Loucy (cell line): ENCODE results near the gene PER2.

ENCODE experiments used
- H2AFZ ChIP-seq: fragments of 200-600 bp; sonication (generic); 2 replicates; pipeline ENCODE4 v1.6.0; 2016; ENCODE audit warnings: antibody characterized with exemption, mild to moderate bottlenecking, low read length, moderate library complexity
- H3F3A ChIP-seq: fragments of 200-600 bp; 2 replicates; pipeline ENCODE4 v1.6.0; 2016; ENCODE audit warnings: antibody characterized with exemption, low read depth, mild to moderate bottlenecking
- H3K27me3 ChIP-seq: fragments of 200-600 bp; sonication (generic); 2 replicates; pipeline ENCODE4 v1.6.1; 2014; ENCODE audit warnings: low read length, mild to moderate bottlenecking; ENCODE audit not compliant: insufficient read depth, poor library complexity, severe bottlenecking
- H3K36me3 ChIP-seq: fragments of 200-600 bp; sonication (generic); 2 replicates; pipeline ENCODE4 v1.6.1; 2016; ENCODE audit warnings: low read length; ENCODE audit not compliant: insufficient read depth
- H3K4me1 ChIP-seq: fragments of 200-600 bp; sonication (generic); 2 replicates; pipeline ENCODE4 v1.5.1; 2014; ENCODE audit warnings: low read length, mild to moderate bottlenecking; ENCODE audit not compliant: insufficient read depth, poor library complexity, severe bottlenecking
- H3K4me2 ChIP-seq: fragments of 200-600 bp; sonication (generic); 2 replicates; pipeline ENCODE4 v1.6.0; 2014; ENCODE audit warnings: antibody characterized with exemption, low read length, low read depth, mild to moderate bottlenecking; ENCODE audit not compliant: poor library complexity, severe bottlenecking
- H3K4me3 ChIP-seq: fragments of 200-600 bp; sonication (generic); 2 replicates; pipeline ENCODE4 v1.5.1; 2014; ENCODE audit warnings: low read length, mild to moderate bottlenecking, mixed read lengths; ENCODE audit not compliant: poor library complexity, severe bottlenecking
- H3K79me2 ChIP-seq: fragments of 200-600 bp; sonication (generic); 2 replicates; pipeline ENCODE4 v1.6.1; 2014; ENCODE audit warnings: low read length; ENCODE audit not compliant: insufficient read depth
- H3K9ac ChIP-seq: fragments of 200-600 bp; sonication (generic); 2 replicates; pipeline ENCODE4 v1.6.0; 2014; ENCODE audit warnings: mild to moderate bottlenecking, low read depth, low read length, moderate library complexity; ENCODE audit not compliant: poor library complexity, severe bottlenecking
- H3K9me2 ChIP-seq: fragments of 200-600 bp; sonication (generic); replicated peaks from 2 replicates; pipeline ENCODE4 v1.6.1; 2016; ENCODE audit warnings: low read depth, low read length, mixed read lengths
- H3K9me3 ChIP-seq: fragments of 200-600 bp; sonication (generic); 2 replicates; pipeline ENCODE4 v1.6.1; 2014; ENCODE audit warnings: mild to moderate bottlenecking, antibody characterized with exemption, low read length, low read depth; ENCODE audit not compliant: insufficient read depth
- H4K20me1 ChIP-seq: fragments of 200-600 bp; sonication (generic); 2 replicates; pipeline ENCODE4 v1.6.0; 2014; ENCODE audit warnings: antibody characterized with exemption, low read length, mild to moderate bottlenecking; ENCODE audit not compliant: insufficient read depth, poor library complexity, severe bottlenecking
- EZH2phosphoT487 ChIP-seq: fragments of 200-600 bp; IDR thresholded peaks from 2 replicates; pipeline ENCODE4 v1.6.1; 2018; ENCODE audit warnings: antibody characterized with exemption, mild to moderate bottlenecking, moderate library complexity, borderline replicate concordance
- TF ChIP-seq, protein P1 (sequence below): fragments of 200-600 bp; sonication (generic); conservative IDR thresholded peaks from 2 replicates; pipeline ENCODE4 v1.5.1; 2014; ENCODE audit warnings: mild to moderate bottlenecking, antibody characterized with exemption, low read length

Gene PER2

DNA sequence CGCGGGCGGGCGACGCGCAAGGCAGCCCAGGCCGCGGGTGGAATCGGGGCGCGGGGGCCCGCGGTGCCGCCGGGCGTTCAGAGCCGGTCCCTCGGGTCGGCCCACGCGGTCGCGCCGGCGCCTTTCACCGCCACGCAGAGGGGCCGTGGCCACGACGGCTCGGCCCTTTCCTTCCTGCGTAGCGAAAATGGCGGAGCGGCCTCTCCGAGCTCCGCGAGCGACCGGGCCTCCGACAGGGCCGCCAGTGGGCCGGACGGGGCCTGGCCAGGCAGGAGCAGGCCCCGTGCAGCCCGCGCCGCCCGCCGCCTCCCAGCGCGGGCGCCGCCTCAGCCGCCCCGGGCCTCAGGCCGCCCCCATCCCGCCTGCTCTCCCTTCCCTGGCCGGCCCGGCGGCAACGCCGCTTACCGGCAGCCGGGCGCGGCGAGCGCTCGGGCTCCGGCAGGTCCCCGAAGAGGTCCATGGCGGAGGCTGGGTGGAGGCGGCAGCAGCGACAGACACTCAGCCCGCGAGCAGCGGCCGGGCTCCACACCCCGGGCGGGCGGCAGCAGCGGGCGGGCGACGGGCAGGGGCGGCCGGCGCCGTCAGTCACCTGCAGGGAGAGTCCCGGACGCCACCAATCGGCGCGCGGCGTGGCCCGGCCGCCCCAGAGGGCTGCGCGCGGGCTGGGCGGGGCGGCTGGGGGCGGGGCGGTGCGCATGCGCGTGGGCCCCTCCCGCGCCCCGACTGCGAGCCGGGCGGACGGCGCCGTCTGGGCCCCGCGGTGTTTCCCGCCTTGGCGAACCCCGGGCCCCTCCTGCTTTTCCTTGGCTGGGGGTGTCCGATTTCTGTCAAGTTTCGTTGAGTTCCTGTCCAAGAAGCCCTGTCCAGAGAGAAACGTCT lies 85.1 kb downstream of the PER2 start, which contains the start of gene ILKAP:
Gene ILKAP, minus strand, starts transcription at position 602 of the 879 bp plus-strand sequence. Its CDS starts 142 bp downstream, at position 460.
- Histone ChIP-seq H3F3A (no peaks in the 10 kb centered on the region), H3K9me2 (no peaks in the 10 kb centered on the region), H3K4me1 (peaks cover 52% of the 10 kb centered on the region), H4K20me1 (peaks cover 46% of the 10 kb centered on the region), H3K79me2 (peaks cover 51% of the 10 kb centered on the region), H3K4me2 (peak within 1 kb of the TSS; percentile 98), H2AFZ (peak within 1 kb of the TSS; percentile 74), H3K36me3 (no peaks in the 10 kb centered on the region), H3K9ac (peak within 1 kb of the TSS; percentile 86), H3K27me3 (no peaks in the 10 kb centered on the region), H3K4me3 (peak within 1 kb of the TSS; percentile 91), H3K9me3 (no peaks in the 10 kb centered on the region)
- TF ChIP-seq, protein P1, sequence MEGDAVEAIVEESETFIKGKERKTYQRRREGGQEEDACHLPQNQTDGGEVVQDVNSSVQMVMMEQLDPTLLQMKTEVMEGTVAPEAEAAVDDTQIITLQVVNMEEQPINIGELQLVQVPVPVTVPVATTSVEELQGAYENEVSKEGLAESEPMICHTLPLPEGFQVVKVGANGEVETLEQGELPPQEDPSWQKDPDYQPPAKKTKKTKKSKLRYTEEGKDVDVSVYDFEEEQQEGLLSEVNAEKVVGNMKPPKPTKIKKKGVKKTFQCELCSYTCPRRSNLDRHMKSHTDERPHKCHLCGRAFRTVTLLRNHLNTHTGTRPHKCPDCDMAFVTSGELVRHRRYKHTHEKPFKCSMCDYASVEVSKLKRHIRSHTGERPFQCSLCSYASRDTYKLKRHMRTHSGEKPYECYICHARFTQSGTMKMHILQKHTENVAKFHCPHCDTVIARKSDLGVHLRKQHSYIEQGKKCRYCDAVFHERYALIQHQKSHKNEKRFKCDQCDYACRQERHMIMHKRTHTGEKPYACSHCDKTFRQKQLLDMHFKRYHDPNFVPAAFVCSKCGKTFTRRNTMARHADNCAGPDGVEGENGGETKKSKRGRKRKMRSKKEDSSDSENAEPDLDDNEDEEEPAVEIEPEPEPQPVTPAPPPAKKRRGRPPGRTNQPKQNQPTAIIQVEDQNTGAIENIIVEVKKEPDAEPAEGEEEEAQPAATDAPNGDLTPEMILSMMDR = no peak
- TF ChIP-seq EZH2phosphoT487 = no peak

DNA sequence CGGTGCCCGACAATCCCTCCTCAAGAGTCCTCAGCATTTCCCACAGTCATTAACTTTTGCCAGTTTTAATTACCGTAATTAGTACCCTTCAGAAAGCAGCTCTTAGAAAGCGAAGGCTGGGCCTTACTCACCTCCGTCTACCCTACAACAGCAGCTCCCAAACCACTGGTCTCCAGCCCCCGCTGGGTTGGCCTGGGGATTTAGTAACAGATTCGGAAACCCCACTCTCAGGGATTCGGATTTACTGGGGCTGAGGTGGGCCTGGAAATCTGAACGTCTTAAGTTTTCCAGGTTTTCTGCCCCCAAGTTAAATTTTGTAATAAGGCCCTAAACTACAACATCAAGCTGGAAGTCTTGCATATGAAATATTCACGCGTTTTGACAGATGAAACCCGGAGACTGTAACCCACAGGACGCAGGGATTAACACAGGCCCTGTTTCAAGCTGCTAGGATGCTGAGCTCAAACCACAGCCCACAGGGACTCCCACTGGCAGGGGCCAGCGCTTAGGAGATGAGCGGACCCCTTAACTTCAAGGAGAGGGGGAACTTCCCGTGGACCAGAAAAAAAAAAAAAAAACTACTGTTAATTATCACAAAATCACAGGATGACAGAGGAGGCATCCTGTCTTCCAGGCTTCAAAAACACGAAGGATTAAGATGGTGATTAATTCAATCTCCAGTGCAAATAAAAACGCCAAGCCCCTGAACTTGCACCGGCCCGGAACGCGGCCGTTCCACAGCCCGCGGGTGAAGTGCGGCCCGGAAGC lies 85.9 kb downstream of the PER2 start:
- H2AFZ ChIP-seq = peak overlapping the region; percentile 16; the same call in 1 of the 2 replicates
- TF ChIP-seq EZH2phosphoT487 = no peak
- TF ChIP-seq, protein P1 = no peak

More for the DNA sequence above, 85.9 kb downstream of the PER2 start:
- Histone ChIP-seq H3K79me2 (peaks cover 60% of the 10 kb centered on the region), H3F3A (no peaks in the 10 kb centered on the region), H3K27me3 (no peaks in the 10 kb centered on the region), H3K9me3 (no peaks in the 10 kb centered on the region), H3K4me2 (peak overlapping the region; percentile 98), H3K4me3 (peak overlapping the region; percentile 91), H3K4me1 (peaks cover 60% of the 10 kb centered on the region), H3K9me2 (no peaks in the 10 kb centered on the region), H4K20me1 (peaks cover 54% of the 10 kb centered on the region), H3K9ac (peak overlapping the region; percentile 86), H3K36me3 (no peaks in the 10 kb centered on the region)
